HEK293 (cell line): ENCODE results near the gene MYL2.

Experiments
- CTCF ChIP-seq: fragments of 450-650 bp; formaldehyde crosslinking; IDR thresholded peaks from 2 replicates; pipeline ENCODE4 v1.5.1; 2016; ENCODE audit warnings: missing biosample characterization, missing genetic modification characterization
- ZNF488 ChIP-seq: fragments of 450-650 bp; formaldehyde crosslinking; IDR thresholded peaks from 2 replicates; pipeline ENCODE4 v1.5.1; 2016; ENCODE audit warnings: missing biosample characterization, missing genetic modification characterization

GRCh38 chr12:110861729-110862128 lies 58.6 kb downstream of the MYL2 start:
- TF ChIP-seq CTCF (tag by site-specific recombination) (peak; percentile 49; the same call in 1 of the 2 replicates), ZNF488 (tag by site-specific recombination) (no peak)
